ENCODE data around the gene CCL18. TPM values are rescaled to one million over a fixed set of nuclear protein-coding genes. Genes with fewer than 3 reads are reported as not detected.

Gene CCL18
- total RNA-seq, 1 donor from 2014 or later: 146 TPM

GRCh38 chr17:36048066-36048465 lies 16.0 kb upstream of the CCL18 start:
- DNase-seq (no peak), ATAC-seq (no peak)
- Histone ChIP-seq H3K27me3 (ENCODE audit: low read depth) (no peaks in the 10 kb centered on the region), H3K4me3 (no peak overlapping the region), H3K27ac (no peak overlapping the region), H3K36me3 (no peaks in the 10 kb centered on the region), H3K9me3 (peaks cover 11% of the 10 kb centered on the region), H3K4me1 (no peaks in the 10 kb centered on the region)
- intact Hi-C loops (cut with DNase I): no loop called here
- no peak for TF ChIP-seq CTCF (IDR thresholded peaks at IDR 0.05)

DNA sequence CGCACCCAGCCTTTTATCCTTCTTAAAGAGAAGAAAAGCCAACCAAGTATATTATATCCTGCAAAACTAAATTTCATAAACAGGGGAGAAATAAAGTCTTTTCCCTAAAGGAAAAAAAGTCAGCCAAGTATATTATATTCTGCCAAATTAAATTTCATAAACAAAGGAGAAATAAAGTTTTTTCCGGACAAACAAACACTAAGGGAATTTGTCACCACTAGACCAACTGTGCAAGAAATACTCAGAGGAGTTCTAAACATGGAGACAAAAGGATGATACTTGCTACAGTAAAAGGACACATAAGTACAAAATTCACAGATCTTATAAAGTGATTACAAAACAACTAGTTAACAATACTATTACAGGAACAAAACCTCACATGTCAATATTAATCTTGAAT lies 14.4 kb upstream of the CCL18 start:
- TF ChIP-seq CTCF (IDR thresholded peaks at IDR 0.05): no peak
- DNase-seq (no peak), ATAC-seq (no peak)
- intact Hi-C loops (cut with DNase I): no loop called here
- Histone ChIP-seq H3K9me3 (peaks cover 11% of the 10 kb centered on the region), H3K27me3 (ENCODE audit: low read depth) (no peaks in the 10 kb centered on the region), H3K4me1 (no peaks in the 10 kb centered on the region), H3K36me3 (no peaks in the 10 kb centered on the region), H3K27ac (no peak overlapping the region), H3K4me3 (no peak overlapping the region)

GRCh38 chr17:36055171-36055570 lies 8.9 kb upstream of the CCL18 start:
- ATAC-seq (no peak), DNase-seq (no peak)
- intact Hi-C loops (cut with DNase I): no loop called here
- no peak overlapping the region for H3K4me3 ChIP-seq
- H3K4me1 ChIP-seq: no peaks in the 10 kb centered on the region
- H3K36me3 ChIP-seq: no peaks in the 10 kb centered on the region
- H3K9me3 ChIP-seq: no peaks in the 10 kb centered on the region
- TF ChIP-seq CTCF (IDR thresholded peaks at IDR 0.05): no peak
- no peaks in the 10 kb centered on the region for H3K27me3 ChIP-seq (ENCODE audit: low read depth)
- no peak overlapping the region for H3K27ac ChIP-seq

DNA sequence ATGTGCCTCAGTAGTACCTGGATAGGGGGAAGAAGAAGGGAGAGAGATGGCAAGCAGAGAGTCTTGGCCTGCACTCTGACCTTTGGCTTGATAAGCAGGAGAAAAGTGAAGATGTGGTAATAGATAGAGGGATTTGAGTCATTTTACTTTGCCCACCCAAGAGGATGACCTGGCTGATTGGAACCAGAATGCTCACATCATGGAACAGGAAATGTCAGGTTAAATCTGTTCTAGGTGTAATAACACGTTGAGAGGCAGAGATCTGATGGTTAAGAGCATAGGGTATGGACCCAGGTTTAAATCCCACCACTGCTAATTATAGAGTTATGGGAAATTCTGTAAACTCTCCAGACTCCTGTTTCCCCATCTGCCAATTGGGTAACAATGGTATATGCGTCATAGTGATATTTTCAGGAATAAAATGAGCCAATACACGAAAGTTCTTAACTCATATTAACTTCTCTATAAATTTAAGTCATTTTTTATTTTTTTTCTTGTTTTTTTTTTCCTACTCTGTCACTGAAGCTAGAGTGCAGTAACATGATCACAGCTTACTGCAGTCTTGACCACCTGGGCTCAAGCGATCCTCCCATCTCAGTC lies 8.1 kb upstream of the CCL18 start:
- Histone ChIP-seq H3K9me3 (no peaks in the 10 kb centered on the region), H3K27ac (no peak overlapping the region), H3K4me1 (no peaks in the 10 kb centered on the region), H3K4me3 (no peak overlapping the region), H3K27me3 (ENCODE audit: low read depth) (no peaks in the 10 kb centered on the region), H3K36me3 (no peaks in the 10 kb centered on the region)
- DNase-seq (no peak), ATAC-seq (no peak)
- intact Hi-C loops (cut with DNase I): no loop called here
- no peak for TF ChIP-seq CTCF (IDR thresholded peaks at IDR 0.05)

GRCh38 chr17:36057911-36058310 lies 6.2 kb upstream of the CCL18 start:
- intact Hi-C loops (cut with DNase I): no loop called here
- Histone ChIP-seq H3K9me3 (no peaks in the 10 kb centered on the region), H3K4me3 (no peak overlapping the region), H3K36me3 (no peaks in the 10 kb centered on the region), H3K4me1 (no peaks in the 10 kb centered on the region), H3K27me3 (ENCODE audit: low read depth) (no peaks in the 10 kb centered on the region), H3K27ac (no peak overlapping the region)
- TF ChIP-seq CTCF (IDR thresholded peaks at IDR 0.05): no peak
- peak; percentile 47 to 48 for ATAC-seq
- no peak for DNase-seq

All from lower lobe of right lung (tissue), 2 donors.